Measurements from ENCODE around the gene ATP8B4. TPM values are rescaled to one million over a fixed set of nuclear protein-coding genes. Genes with fewer than 3 reads are reported as not detected.
"Not testable (repeated sequence)": the region's sequence is repeated elsewhere in the genome, so short reads cannot be mapped to it uniquely, and the experiment has no call there.

The ATP8B4 gene
- total RNA-seq, 1 experiment from 2014 or later: 0.36 TPM

DNA sequence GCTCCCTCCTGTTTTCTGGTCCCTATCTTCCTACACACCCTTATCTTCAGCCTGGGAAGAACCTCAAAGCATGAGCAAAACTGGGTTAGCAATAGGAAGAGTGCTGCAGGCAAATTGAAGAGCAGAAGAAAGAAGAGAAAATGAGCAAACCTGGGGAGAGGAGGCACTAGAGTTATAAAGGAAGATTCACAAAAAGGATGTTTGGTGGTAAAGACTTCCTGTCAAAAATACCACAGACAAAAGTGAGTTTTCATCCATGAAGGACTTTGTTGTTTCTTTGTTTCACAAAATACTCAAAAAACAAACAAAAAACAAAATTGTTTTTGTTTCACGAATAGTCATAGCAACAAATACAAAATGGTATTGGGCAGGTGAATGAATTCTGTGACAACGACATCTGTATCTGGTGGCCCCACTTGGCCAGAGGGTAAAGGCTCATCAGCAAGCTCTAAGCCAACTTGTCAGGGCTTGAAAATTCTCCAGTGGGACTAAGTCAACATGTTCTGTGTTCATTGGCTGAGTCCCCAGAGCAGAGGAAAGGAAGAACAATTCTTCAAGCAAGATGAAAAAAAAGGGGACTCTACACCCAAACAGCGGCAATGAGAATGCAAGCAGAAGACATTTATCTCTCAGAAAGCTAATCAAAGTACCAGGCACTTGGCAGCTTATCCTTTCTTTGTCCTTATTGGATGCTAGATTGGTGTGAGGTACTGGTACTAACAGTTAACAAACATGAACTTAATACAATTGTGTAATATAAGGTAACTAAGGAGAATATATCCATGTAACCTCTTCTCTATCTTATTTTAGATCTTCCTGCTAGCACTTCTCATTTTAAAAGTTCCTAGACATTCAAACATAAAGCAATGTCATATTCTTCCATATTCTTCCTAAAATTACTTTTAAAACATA, 9.7 kb downstream of the ATP8B4 start:
- DNase-seq (ENCODE audit: low read depth): no peak

- no peak for DNase-seq (ENCODE audit: low read depth)
Measured at GRCh38 chr15:50108461-50108860, 10.6 kb downstream of the ATP8B4 start.

DNA sequence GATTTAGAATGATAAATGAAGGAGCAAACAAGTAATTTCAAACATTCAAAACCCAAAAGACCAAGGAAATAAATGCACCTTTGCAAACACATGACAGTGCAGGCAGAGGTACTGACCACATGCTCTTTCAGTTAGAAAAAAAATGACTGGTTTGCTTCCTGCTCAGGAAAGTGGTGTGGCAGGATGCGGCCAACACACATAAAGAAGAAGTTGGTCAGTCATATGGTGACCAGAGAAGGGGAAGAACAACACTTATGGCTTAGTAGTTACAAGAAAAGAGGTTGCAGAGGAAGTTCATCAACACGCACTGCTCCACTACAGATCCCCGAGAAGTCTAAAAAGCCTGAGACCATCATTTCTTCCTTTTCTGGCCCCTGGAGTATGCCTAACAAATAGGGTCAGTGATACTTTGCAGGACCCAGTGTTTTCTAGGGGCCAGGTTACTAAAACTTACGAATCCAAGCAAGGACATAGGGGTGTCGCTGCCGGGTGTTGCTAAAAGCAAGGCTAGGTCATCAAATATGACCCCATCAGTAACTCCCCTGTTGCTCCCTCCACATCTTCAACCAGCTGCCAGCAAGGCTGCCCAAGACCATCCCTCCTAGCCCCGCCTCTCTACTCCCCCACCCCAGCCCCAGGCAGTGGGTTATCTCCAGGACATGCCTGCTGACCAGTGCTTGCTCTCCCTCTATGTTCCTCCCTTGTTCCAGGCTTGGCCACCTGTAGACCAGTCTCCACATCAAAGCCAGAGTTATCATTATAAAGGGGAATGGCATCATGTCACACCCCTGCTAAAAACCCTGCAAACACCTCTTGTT, 11.2 kb downstream of the ATP8B4 start:
- DNase-seq (ENCODE audit: low read depth): no peak

DNA sequence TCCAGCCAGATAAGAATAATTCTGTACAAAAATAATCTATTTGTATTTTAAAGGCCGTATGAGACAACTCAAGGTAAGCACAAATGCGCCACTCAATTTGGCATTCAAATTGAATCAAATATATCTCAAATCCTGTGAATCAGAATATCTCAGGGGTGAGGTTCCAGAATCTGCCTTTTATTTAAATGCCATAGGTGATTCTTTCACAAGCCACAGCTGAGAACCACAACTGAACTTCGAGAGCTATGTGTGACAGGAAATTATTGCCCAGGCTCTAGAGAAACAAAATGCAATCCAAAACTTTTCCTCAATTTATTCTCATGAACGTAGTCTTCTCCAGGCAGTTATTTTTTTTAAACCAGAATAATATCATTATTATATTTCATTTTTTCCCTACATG, 11.9 kb downstream of the ATP8B4 start:
- no peak for DNase-seq (ENCODE audit: low read depth)

DNA sequence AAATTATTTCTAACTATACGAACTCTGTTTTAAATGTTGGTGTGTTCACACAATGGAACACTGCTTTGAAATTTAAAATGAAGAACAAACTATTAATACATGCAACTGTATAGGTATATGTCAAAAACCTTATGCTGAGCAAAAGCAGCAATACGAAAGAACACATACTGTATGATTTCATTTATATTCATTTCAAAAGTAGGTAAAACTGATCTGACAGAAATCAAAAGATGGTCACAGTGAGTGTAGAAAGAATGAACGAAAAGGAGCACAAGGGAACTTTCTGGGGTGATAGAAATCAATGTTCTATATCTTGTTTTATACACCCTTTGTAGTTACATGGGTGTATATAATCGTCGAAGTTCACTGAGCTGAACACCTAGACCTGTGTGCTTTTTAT, 12.6 kb downstream of the ATP8B4 start:
- no peak for DNase-seq (ENCODE audit: low read depth)

DNA sequence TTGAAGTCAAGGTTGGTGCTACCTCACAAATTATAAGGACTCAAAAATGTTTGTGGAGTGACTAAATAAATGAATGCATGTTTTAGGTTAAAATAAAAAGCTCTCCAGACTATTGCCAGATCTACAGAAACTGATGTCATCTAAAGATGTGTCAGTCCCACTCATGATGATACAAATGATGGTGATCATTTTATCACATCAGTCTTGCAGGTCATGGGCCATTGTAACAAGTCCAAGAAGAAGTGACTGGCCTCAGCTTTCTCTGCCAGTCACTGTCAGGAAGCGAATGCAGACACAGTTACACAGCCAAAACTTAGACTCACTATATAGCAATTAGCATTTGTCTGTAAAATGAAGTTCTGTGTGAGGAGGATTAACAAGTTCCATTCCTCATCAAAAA, 18.5 kb downstream of the ATP8B4 start:
- no peak for DNase-seq (ENCODE audit: low read depth)

DNA sequence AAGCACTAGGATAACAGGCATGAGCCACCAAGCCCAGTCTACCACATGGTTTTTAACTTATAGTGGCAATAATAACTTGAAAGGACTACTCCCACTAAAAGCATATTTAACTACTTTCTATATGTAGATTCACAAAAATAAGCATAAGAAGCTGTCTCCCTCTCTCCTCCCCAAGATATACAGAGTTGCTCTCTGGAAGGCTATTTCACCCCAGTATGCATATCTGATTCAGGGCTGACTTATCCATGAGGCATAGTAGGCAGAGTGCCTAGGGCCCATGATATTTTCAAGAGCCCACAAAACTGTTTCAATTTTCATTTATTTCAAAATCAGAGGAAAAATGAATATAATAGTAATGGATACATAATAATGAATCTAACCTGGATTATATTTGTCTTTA, 20.5 kb downstream of the ATP8B4 start:
- no peak for DNase-seq (ENCODE audit: low read depth)

DNA sequence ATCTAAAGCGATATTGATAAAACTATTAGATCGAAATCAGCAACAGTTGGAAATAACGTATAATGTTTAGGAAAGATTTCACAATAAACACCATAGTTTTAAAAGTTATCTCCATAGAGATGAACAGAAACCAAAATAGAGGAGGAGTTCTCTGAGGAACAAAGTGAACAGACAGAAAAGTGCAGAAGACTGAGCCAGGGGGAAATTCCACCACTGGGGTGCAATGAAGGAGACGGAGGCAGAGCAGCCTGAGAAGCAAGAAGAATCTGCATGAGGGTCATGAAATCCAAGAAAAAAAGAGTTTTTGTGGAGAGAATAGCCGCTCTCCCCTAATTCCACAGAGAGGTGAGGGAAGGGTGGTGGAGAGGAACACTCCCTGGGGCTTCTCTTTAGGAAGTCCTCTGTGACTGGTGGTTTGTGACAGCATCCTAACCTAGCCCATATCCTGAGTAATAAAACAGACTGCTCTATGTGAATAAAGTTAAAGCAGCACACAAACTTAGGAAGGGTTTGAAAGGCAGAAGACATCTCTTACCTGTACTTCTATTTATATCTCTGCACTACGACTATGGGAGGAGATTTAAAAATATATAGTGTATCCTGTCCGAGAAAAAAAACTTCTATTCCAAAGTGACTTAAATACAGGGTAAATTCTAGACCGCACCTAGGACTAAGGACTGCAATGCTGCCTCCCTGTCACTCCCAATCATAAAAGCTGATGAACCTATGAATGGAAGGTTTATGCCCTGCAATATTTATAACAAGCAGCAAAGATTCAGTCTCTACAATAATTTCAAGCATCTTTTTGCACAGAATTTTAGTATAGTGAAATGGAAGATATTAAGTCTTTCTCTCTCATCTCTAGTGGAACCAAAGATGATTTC, 22.9 kb downstream of the ATP8B4 start:
- DNase-seq (ENCODE audit: low read depth): no peak

DNA sequence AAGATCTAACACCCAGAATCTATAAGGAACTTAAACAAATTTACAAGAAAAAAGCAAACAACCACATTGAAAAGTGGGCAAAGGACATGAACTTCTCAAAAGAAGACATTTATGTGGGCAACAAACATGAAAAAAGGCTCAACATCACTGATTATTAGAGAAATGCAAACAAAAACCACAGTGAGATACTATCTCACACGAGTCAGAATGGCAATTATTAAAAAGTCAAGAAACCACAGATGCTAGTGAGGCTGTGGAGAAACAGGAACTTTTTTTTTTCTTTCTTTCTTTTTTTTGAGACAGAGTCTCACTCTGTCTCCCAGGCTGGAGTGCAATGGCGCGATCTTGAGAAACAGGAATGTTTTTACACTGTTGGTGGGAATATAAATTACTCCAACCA, 29.6 kb downstream of the ATP8B4 start:
- DNase-seq (ENCODE audit: low read depth): not testable (repeated sequence)

DNA sequence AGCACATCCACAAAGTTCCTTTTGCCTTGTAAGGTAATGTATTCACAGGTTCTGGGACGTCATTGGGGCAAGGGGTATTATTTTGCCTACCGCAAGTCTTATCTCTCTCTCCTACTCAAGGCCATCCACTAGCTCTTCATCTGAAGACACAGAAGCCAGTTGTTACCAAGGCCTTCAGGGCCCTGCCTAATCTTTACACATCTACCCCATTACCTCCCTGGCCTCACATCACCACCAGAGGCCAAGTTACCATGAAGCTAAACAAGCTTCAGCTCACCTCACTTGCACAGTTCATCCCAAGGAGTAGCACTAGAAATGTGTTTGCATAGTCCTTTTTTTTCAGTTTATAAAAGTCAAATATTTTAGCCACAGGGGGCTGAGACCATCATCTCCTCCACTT, 34.1 kb downstream of the ATP8B4 start:
- no peak for DNase-seq (ENCODE audit: low read depth)

GRCh38 chr15:50083424-50084025, 35.5 kb downstream of the ATP8B4 start:
- DNase-seq (ENCODE audit: low read depth): no peak

DNA sequence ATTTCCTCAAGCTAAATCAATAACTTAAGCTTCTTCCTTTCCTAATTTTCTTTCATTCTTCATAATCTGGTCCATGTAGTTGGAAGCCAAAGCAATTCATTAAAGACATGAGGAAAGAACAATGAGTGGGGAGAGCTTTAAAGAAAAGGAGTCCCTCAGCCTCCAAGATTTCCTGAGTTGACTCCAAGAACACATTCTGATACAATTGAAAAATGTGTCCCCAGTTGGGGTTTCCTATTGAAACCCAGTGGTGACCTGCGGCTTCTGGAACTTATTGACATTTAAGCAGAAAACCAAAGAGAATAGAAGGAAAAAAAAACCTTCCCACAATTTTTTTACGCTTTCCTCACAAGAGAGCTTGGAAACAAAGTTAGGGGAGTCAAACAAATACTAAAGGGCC, 37.0 kb downstream of the ATP8B4 start:
- no peak for DNase-seq (ENCODE audit: low read depth)

DNA sequence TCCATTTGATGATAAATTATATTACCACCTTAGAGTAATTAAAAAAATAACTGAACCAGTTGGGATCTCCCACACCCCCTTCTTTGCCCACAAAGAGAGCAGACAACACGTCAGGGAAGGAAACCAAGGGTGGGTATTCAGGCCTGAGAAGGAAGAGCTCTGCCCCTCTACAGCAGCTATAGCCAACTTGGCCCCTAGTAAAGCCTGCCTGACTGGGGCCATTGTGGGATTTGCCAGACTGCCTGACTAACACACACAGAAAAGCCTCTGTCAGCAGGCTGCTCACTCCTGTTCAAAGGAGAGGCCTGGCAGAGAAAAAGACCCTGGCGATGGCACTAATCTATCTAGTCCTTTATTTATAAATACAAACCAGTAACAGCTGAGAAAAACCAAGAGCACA, 41.4 kb downstream of the ATP8B4 start:
- DNase-seq (ENCODE audit: low read depth): peak; percentile 41

DNA sequence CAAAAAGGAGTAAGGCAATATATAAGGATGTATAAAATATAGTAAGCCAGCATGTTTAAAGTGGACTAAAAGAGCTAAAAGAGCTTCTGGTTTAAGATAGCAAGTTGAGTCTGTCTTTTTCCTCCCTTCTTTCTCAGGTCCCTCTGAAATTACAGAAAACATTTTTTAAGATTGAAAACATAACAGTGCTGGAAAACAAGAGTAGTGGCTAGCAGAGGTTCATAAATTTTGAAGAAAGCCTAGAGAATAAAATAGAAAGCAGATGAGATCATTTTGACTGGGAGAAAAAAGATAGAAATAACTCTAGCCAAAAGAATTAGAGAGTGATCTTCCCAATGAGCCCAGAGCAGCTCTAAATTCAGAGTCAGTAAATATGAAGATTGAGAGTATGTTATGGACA, 41.9 kb downstream of the ATP8B4 start:
- no peak for DNase-seq (ENCODE audit: low read depth)

- no peak for DNase-seq (ENCODE audit: low read depth)
Measured at GRCh38 chr15:50075319-50075718, 43.7 kb downstream of the ATP8B4 start.

- DNase-seq (ENCODE audit: low read depth): no peak
Measured at GRCh38 chr15:50071551-50072258, 47.3 kb downstream of the ATP8B4 start.

DNA sequence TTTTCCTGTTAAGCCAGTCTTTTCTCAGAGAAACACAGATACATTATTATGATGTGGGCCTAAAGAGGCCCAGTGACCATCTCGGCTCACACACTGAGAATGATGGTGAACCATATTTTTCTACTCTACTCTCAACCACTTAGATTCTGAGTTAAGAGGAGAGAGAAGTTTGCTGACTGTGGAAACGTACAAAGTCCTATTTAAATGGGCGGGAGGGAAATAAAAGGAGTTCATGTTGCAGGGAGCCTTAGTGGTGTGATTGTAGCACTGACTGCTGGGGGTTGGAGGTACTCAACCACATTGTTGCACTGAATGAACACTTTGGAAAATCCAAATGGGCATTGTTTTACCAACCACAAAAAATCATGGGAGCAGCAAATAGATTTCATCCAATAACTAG, 51.0 kb downstream of the ATP8B4 start:
- no peak for DNase-seq (ENCODE audit: low read depth)

DNA sequence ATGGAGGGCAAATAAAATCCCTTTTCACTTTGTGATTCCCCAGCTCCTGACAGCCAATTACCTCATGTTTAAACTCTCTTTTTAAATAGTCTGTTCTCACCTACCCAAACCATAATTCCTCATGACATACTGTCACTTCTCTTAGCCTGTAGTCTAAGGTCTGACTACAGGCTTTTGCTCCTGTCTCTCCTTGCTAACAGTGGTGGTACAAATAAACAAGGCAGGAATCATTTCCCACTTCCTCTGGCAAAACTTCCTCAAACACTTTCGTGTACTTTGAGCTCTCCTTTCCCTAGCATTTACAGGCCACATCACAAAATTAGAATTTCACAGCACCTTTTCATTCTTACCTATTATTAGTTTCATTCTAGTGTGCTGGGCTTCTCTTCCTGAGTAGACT, 51.8 kb downstream of the ATP8B4 start:
- no peak for DNase-seq (ENCODE audit: low read depth)

DNA sequence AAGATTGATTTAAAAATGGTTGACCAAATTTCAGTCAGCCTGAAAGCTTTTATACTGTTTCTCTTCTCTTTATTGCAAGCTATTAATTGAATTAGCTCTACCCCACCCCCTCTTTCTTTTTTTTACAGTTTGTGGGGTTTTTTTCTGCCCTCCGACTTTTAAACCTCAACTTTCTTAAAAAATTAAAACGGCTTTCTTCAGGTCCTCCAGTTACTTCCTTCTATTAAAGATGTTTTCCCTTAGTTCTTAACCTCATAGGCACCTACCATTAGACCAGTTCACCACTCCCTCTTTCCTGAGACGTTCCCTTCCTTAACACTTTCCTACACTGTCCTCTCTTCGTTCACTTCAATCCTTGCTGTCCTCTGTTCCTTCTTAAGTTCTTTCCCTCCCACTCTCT, 52.4 kb downstream of the ATP8B4 start:
- DNase-seq (ENCODE audit: low read depth): no peak

DNA sequence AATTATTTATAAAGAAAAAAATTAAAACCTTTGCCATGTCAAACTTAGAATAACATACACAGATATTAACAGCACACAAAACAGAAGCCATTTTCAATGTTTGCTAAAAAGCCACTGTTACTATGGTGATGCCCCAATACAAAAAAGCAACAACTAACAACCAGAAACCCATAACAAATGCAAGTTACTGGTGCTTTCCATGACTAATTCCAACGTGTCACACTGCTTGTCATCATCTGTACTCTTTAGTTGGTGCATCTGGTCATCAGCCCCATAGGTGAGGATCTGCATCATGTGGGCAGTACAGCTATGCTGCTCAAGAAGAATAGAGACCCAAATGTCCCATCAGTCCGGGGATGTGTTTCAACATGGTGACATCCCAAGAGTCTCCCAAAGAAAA, 52.8 kb downstream of the ATP8B4 start:
- DNase-seq (ENCODE audit: low read depth): peak; percentile 74

GRCh38 chr15:50065279-50065678, 53.8 kb downstream of the ATP8B4 start:
- DNase-seq (ENCODE audit: low read depth): no peak
